ENCODE data around the gene CLIC3. TPM values are rescaled to one million over a fixed set of nuclear protein-coding genes. Genes with fewer than 3 reads are reported as not detected.
A peak's percentile ranks its signal among the peaks of the same experiment; 100 is the strongest.

The CLIC3 gene
- total RNA-seq, 1 donor from 2014 or later, result not detected

- Mint-ChIP-seq H3K4me3 (ENCODE audit: low read depth) (peak overlapping the region; percentile 75), H3K4me1 (ENCODE audit: low read depth) (peaks cover 2% of the 10 kb centered on the region), H3K27ac (no peak overlapping the region), H3K27me3 (peaks cover 3% of the 10 kb centered on the region), H3K9me3 (ENCODE audit: low read depth) (no peaks in the 10 kb centered on the region), H3K36me3 (ENCODE audit: insufficient read depth) (no peaks in the 10 kb centered on the region)
- no peak for DNase-seq (ENCODE audit: low spot score, unreplicated experiment)
- TF ChIP-seq CTCF (IDR thresholded peaks at IDR 0.05; ENCODE audit: unreplicated experiment), result no peak
These were observed 30.5 kb upstream of the CLIC3 start for GRCh38 chr9:137026828-137027227.

- H3K4me3 Mint-ChIP-seq (ENCODE audit: low read depth), result no peak overlapping the region
These were observed 30.0 kb upstream of the CLIC3 start for GRCh38 chr9:137026384-137026783.

GRCh38 chr9:137025517-137025966, 29.2 kb upstream of the CLIC3 start:
- Mint-ChIP-seq H3K4me1 (ENCODE audit: low read depth) (peaks cover 2% of the 10 kb centered on the region), H3K36me3 (ENCODE audit: insufficient read depth) (no peaks in the 10 kb centered on the region), H3K9me3 (ENCODE audit: low read depth) (no peaks in the 10 kb centered on the region), H3K27ac (no peak overlapping the region), H3K27me3 (peaks cover 3% of the 10 kb centered on the region), H3K4me3 (ENCODE audit: low read depth) (no peak overlapping the region)
- no peak for DNase-seq (ENCODE audit: low spot score, unreplicated experiment)
- TF ChIP-seq CTCF (IDR thresholded peaks at IDR 0.05; ENCODE audit: unreplicated experiment), result no peak

More at GRCh38 chr9:137026384-137026783, 30.0 kb upstream of the CLIC3 start:
- no peak for DNase-seq (ENCODE audit: low spot score, unreplicated experiment)
- no peak overlapping the region for H3K27ac Mint-ChIP-seq
- no peaks in the 10 kb centered on the region for H3K36me3 Mint-ChIP-seq (ENCODE audit: insufficient read depth)
- H3K4me1 Mint-ChIP-seq (ENCODE audit: low read depth), result peaks cover 2% of the 10 kb centered on the region
- TF ChIP-seq CTCF (IDR thresholded peaks at IDR 0.05; ENCODE audit: unreplicated experiment), result no peak
- no peaks in the 10 kb centered on the region for H3K9me3 Mint-ChIP-seq (ENCODE audit: low read depth)
- H3K27me3 Mint-ChIP-seq, result peaks cover 3% of the 10 kb centered on the region

GRCh38 chr9:137023583-137023991, 27.2 kb upstream of the CLIC3 start:
- Mint-ChIP-seq H3K4me3 (ENCODE audit: low read depth) (no peak overlapping the region), H3K27me3 (peaks cover 3% of the 10 kb centered on the region), H3K4me1 (ENCODE audit: low read depth) (peaks cover 2% of the 10 kb centered on the region), H3K9me3 (ENCODE audit: low read depth) (no peaks in the 10 kb centered on the region), H3K27ac (no peak overlapping the region), H3K36me3 (ENCODE audit: insufficient read depth) (no peaks in the 10 kb centered on the region)
- no peak for DNase-seq (ENCODE audit: low spot score, unreplicated experiment)
- no peak for TF ChIP-seq CTCF (IDR thresholded peaks at IDR 0.05; ENCODE audit: unreplicated experiment)

- Mint-ChIP-seq H3K9me3 (ENCODE audit: low read depth) (no peaks in the 10 kb centered on the region), H3K27ac (no peak overlapping the region), H3K27me3 (peaks cover 3% of the 10 kb centered on the region), H3K4me1 (ENCODE audit: low read depth) (peaks cover 2% of the 10 kb centered on the region), H3K36me3 (ENCODE audit: insufficient read depth) (no peaks in the 10 kb centered on the region), H3K4me3 (ENCODE audit: low read depth) (no peak overlapping the region)
- no peak for DNase-seq (ENCODE audit: low spot score, unreplicated experiment)
- TF ChIP-seq CTCF (IDR thresholded peaks at IDR 0.05; ENCODE audit: unreplicated experiment), result no peak
These were observed 26.8 kb upstream of the CLIC3 start for GRCh38 chr9:137023157-137023556.
